Endothelial cell of umbilical vein (primary cell): ENCODE data around the gene NXPH4. TPM values are rescaled to one million over a fixed set of nuclear protein-coding genes. Genes with fewer than 3 reads are reported as not detected.

Experiments
- BruUV-seq: library from RNA; stranded (reverse); fragments of 400-500 nt; replicated peaks from 2 replicates; lab custom pipeline; 2021; lab: Mats Ljungman, UMichigan
- CTCF ChIA-PET: fragments of 300-600, 350-600 bp; sonication (Branson Sonifier 250); formaldehyde crosslinking; loops from one replicate; lab custom pipeline; 2021; ENCODE audit warnings: antibody characterized with exemption, inconsistent platforms; lab: Charles Lee
- POLR2A ChIA-PET: fragments of 300-600, 350-600 bp; sonication (Branson Sonifier 250); formaldehyde crosslinking; loops from one replicate; lab custom pipeline; 2021; ENCODE audit warnings: antibody characterized with exemption, inconsistent platforms; lab: Charles Lee
- DNase-seq: peaks from one replicate; pipeline ENCODE4 v3.0.0-alpha.2; 2011; ENCODE audit warnings: low read depth, low spot score
- FAIRE-seq: peaks from 2 replicates; lab custom pipeline; 2011; peaks lifted over from hg19 to GRCh38; lab: Jason Lieb, UNC
- H2AFZ ChIP-seq: 2 replicates; pipeline ENCODE4 v1.6.0; 2012; ENCODE audit warnings: low read depth, low read length, control low read depth, inconsistent platforms
- H3K27ac ChIP-seq: 2 replicates; pipeline ENCODE4 v1.5.1; 2011; ENCODE audit warnings: low read depth, mild to moderate bottlenecking, control low read depth, low read length, moderate library complexity; ENCODE audit not compliant: insufficient read depth
- H3K27me3 ChIP-seq, 2 experiments: 2 replicates each; pipeline versions ENCODE4 v1.6.0 to v1.6.1; 2011; ENCODE audit warnings: low read length in 2 of 2, mixed read lengths in 1 of 2; ENCODE audit not compliant: control insufficient read depth in 2 of 2, insufficient read depth in 2 of 2
- H3K36me3 ChIP-seq, 2 experiments: 2 replicates in 1 of 2; 3 replicates in 1 of 2; pipeline ENCODE4 v1.5.1; 2011; ENCODE audit warnings: low read length in 2 of 2, mild to moderate bottlenecking in 1 of 2, moderate library complexity in 1 of 2; ENCODE audit not compliant: control insufficient read depth in 2 of 2, insufficient read depth in 2 of 2; ENCODE audit errors: extremely low read depth in 1 of 2
- H3K4me1 ChIP-seq: 3 replicates; pipeline ENCODE4 v1.5.1; 2011; ENCODE audit warnings: mild to moderate bottlenecking, low read length; ENCODE audit not compliant: control insufficient read depth, insufficient read depth; ENCODE audit errors: extremely low read depth
- H3K4me2 ChIP-seq: 2 replicates; pipeline ENCODE4 v1.6.1; 2011; ENCODE audit warnings: low read length, control low read depth, mixed read lengths; ENCODE audit not compliant: insufficient read depth
- H3K4me3 ChIP-seq, 3 experiments: fragments of 200-600 bp in 1 of 3; sonication (generic), shearing (Covaris generic) in 1 of 3; replicated peaks in 1 of 3; 2 replicates each; pipeline ENCODE4 v1.5.1; 2011 to 2016; ENCODE audit warnings: control low read depth in 3 of 3, low read length in 3 of 3, mild to moderate bottlenecking in 2 of 3, inconsistent platforms in 1 of 3, low read depth in 1 of 3, moderate library complexity in 1 of 3; ENCODE audit not compliant: insufficient read depth in 1 of 3
- H3K79me2 ChIP-seq: 2 replicates; pipeline ENCODE4 v1.6.0; 2012; ENCODE audit warnings: low read length, inconsistent platforms; ENCODE audit not compliant: control insufficient read depth, insufficient read depth
- H3K9ac ChIP-seq: replicated peaks from 2 replicates; pipeline ENCODE3; 2011; ENCODE audit warnings: low read length, control low read depth; ENCODE audit not compliant: insufficient read depth; ENCODE audit errors: extremely low read depth
- H3K9me1 ChIP-seq: replicated peaks from 3 replicates; pipeline ENCODE4 v1.6.0; 2011; ENCODE audit warnings: mild to moderate bottlenecking, low read length; ENCODE audit not compliant: control insufficient read depth, insufficient read depth; ENCODE audit errors: extremely low read depth
- H3K9me3 ChIP-seq: replicated peaks from 2 replicates; pipeline ENCODE4 v1.5.1; 2012; ENCODE audit warnings: low read length, inconsistent platforms; ENCODE audit not compliant: control insufficient read depth, insufficient read depth
- H4K20me1 ChIP-seq: replicated peaks from 2 replicates; pipeline ENCODE3; 2011; ENCODE audit warnings: mild to moderate bottlenecking, low read length; ENCODE audit not compliant: control insufficient read depth, insufficient read depth; ENCODE audit errors: extremely low read depth
- CTCF ChIP-seq, 2 donors: IDR thresholded peaks; 1 replicate in 1 of 2; 2 replicates in 1 of 2; pipeline ENCODE4 v1.5.1; 2011; ENCODE audit warnings: low read length in 2 of 2, mild to moderate bottlenecking in 2 of 2, moderate library complexity in 2 of 2, control low read depth in 1 of 2, inconsistent platforms in 1 of 2, low read depth in 1 of 2; ENCODE audit not compliant: insufficient read depth in 1 of 2; ENCODE audit errors: extremely low read depth in 1 of 2
- EZH2 ChIP-seq: IDR thresholded peaks from 2 replicates; pipeline ENCODE4 v1.6.1; 2012; ENCODE audit warnings: borderline replicate concordance, low read depth, mild to moderate bottlenecking, moderate library complexity, low read length, inconsistent platforms; ENCODE audit not compliant: severe bottlenecking
- FOS ChIP-seq: IDR thresholded peaks from 2 replicates; pipeline ENCODE4 v1.6.1; 2011; ENCODE audit warnings: mild to moderate bottlenecking, low read length, moderate library complexity, borderline replicate concordance; ENCODE audit not compliant: insufficient read depth
- GATA2 ChIP-seq: IDR thresholded peaks from 2 replicates; pipeline ENCODE4 v1.7.0; 2011; ENCODE audit warnings: low read depth, mild to moderate bottlenecking, moderate library complexity, mixed read lengths, low read length; ENCODE audit not compliant: insufficient read length, insufficient read depth
- JUN ChIP-seq: IDR thresholded peaks from 2 replicates; pipeline ENCODE4 v1.6.1; 2011; ENCODE audit warnings: borderline replicate concordance, low read depth; ENCODE audit not compliant: insufficient read length, insufficient read depth
- MAX ChIP-seq: IDR thresholded peaks from 2 replicates; pipeline ENCODE4 v1.6.1; 2011; ENCODE audit not compliant: insufficient read depth, insufficient read length
- MYC ChIP-seq: IDR thresholded peaks from one replicate; pipeline ENCODE4 v1.6.1; 2011; ENCODE audit warnings: mild to moderate bottlenecking, low read depth, low read length
- POLR2A ChIP-seq: IDR thresholded peaks from 2 replicates; pipeline ENCODE4 v1.6.1; 2012; ENCODE audit warnings: low read depth, mild to moderate bottlenecking, control low read depth, low read length
- POLR2AphosphoS5 ChIP-seq: IDR thresholded peaks from 2 replicates; pipeline ENCODE4 v1.6.1; 2012; ENCODE audit warnings: low read depth, mild to moderate bottlenecking, control low read depth, low read length, moderate library complexity; ENCODE audit not compliant: insufficient read depth
- dilution Hi-C: fragments of 300-500 bp; cut with MboI; formaldehyde crosslinking; loops from one replicate; pipeline ENCODE4 v1.15.0; 2019; ENCODE audit warnings: low sequenced_read_pairs; ENCODE audit not compliant: extremely low pct_ligation_motif_present
- intact Hi-C: fragments of 100-400 bp; cut with micrococcal nuclease; formaldehyde crosslinking; loops from one replicate; pipeline ENCODE4 v1.10.0; 2022
- polyA plus RNA-seq, 4 experiments: library from polyadenylated mRNA; depleted of rRNA in 3 of 4; stranded (reverse) in 3 of 4; unstranded in 1 of 4; fragments of >200 nt; gene quantifications; 2 replicates each; pipeline versions ENCODE4 v1.2.1 to v1.2.3, GENCODE V29; 2011 to 2012; ENCODE audit warnings: missing spikeins in 1 of 4
- total RNA-seq: library from RNA; stranded (reverse); gene quantifications from 2 replicates; pipeline ENCODE4 v1.2.3, GENCODE V29; 2021

NXPH4 gene
- total and polyA plus RNA-seq, 2 donors (not counting 3 experiments of a cell fraction or from before 2014, with no cell fraction given) = 0.07 TPM; not detected in 1

- Histone ChIP-seq H3K9ac (no peak overlapping the region), H3K27me3 (peaks cover 2 to 5% of the 10 kb centered on the region in 2 experiments), H3K9me3 (no peaks in the 10 kb centered on the region), H3K79me2 (no peaks in the 10 kb centered on the region), H3K9me1 (no peaks in the 10 kb centered on the region), H3K27ac (no peak overlapping the region), H3K4me1 (no peaks in the 10 kb centered on the region), H3K4me2 (no peak overlapping the region), H4K20me1 (no peaks in the 10 kb centered on the region), H3K4me3 (no peak overlapping the region), H2AFZ (no peak overlapping the region), H3K36me3 (no peaks in the 10 kb centered on the region)
- POLR2A ChIA-PET = no interaction called here
- dilution Hi-C loops (no loop called here), intact Hi-C loops (no loop called here)
- DNase-seq (no peak), FAIRE-seq (no peak)
- TF ChIP-seq GATA2 (no peak), MYC (no peak), POLR2AphosphoS5 (no peak), FOS (no peak), CTCF (IDR thresholded peaks at IDR 0.05; ENCODE audit: extremely low read depth in 1 of 2, insufficient read depth in 1 of 2, low read depth in 1 of 2, low read length in 2 of 2) (no peak), MAX (no peak), EZH2 (no peak), POLR2A (no peak), JUN (no peak)
- CTCF ChIA-PET = interaction anchor here (1.1 to 13.0 kb wide), 5 partner anchors 16 to 108 kb away, joined by 3 to 429 read pairs (median 30); partner anchors contain the start of genes LRP1 and STAT6
- BruUV-seq = no TSS peak
Observed at GRCh38 chr12:57176846-57177245, 39.7 kb upstream of the NXPH4 start.
